Mesothelial cell of epicardium (in vitro differentiated cells): Measurements from ENCODE around the gene TACR2. TPM values are rescaled to one million over a fixed set of nuclear protein-coding genes. Genes with fewer than 3 reads are reported as not detected.
A peak's percentile ranks its signal among the peaks of the same experiment; 100 is the strongest.

Source experiments
- DNase-seq, 2 experiments: peaks; one replicate each; pipeline ENCODE4 v3.0.0; 2021; ENCODE audit warnings: low spot score in 2 of 2; ENCODE audit not compliant: unreplicated experiment in 2 of 2
- H3K27ac Mint-ChIP-seq: 2 replicates; pipeline ENCODE4 v1.8.0; 2021; ENCODE audit warnings: mixed read lengths
- H3K27me3 Mint-ChIP-seq: 2 replicates; pipeline ENCODE4 v1.8.0; 2021; ENCODE audit warnings: low read depth, mixed read lengths
- H3K36me3 Mint-ChIP-seq: 2 replicates; pipeline ENCODE4 v1.8.0; 2021; ENCODE audit warnings: mixed read lengths
- H3K4me1 Mint-ChIP-seq: 2 replicates; pipeline ENCODE4 v1.8.0; 2021; ENCODE audit warnings: mixed read lengths
- H3K4me3 Mint-ChIP-seq: 2 replicates; pipeline ENCODE4 v1.8.0; 2021; ENCODE audit warnings: mild to moderate bottlenecking, moderate library complexity, mixed read lengths
- H3K9me3 Mint-ChIP-seq: 2 replicates; pipeline ENCODE4 v1.8.0; 2021; ENCODE audit warnings: mixed read lengths
- total RNA-seq: library from RNA; stranded (reverse); gene quantifications from 3 replicates; pipeline ENCODE4 v1.2.1, GENCODE V29; 2021
- TF ChIP-seq, protein P1 (sequence below): fragments of 200-600 bp; sonication (generic); IDR thresholded peaks from one replicate; pipeline ENCODE4 v1.5.0; 2021; ENCODE audit warnings: antibody characterized with exemption; ENCODE audit not compliant: unreplicated experiment

Gene TACR2
- total RNA-seq, 1 donor from 2014 or later, result not detected

- Mint-ChIP-seq H3K27ac (no peak overlapping the region), H3K4me3 (no peak overlapping the region), H3K27me3 (no peaks in the 10 kb centered on the region), H3K36me3 (no peaks in the 10 kb centered on the region), H3K9me3 (no peaks in the 10 kb centered on the region), H3K4me1 (peaks cover 6% of the 10 kb centered on the region)
- TF ChIP-seq, protein P1, sequence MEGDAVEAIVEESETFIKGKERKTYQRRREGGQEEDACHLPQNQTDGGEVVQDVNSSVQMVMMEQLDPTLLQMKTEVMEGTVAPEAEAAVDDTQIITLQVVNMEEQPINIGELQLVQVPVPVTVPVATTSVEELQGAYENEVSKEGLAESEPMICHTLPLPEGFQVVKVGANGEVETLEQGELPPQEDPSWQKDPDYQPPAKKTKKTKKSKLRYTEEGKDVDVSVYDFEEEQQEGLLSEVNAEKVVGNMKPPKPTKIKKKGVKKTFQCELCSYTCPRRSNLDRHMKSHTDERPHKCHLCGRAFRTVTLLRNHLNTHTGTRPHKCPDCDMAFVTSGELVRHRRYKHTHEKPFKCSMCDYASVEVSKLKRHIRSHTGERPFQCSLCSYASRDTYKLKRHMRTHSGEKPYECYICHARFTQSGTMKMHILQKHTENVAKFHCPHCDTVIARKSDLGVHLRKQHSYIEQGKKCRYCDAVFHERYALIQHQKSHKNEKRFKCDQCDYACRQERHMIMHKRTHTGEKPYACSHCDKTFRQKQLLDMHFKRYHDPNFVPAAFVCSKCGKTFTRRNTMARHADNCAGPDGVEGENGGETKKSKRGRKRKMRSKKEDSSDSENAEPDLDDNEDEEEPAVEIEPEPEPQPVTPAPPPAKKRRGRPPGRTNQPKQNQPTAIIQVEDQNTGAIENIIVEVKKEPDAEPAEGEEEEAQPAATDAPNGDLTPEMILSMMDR, result no peak
- no peak for DNase-seq
These were observed 41.8 kb upstream of the TACR2 start for GRCh38 chr10:69458430-69459100.

GRCh38 chr10:69457771-69458237, 41.1 kb upstream of the TACR2 start:
- no peak for DNase-seq
- peak overlapping the region; percentile 50 for H3K27ac Mint-ChIP-seq
- no peak overlapping the region for H3K4me3 Mint-ChIP-seq
- no peaks in the 10 kb centered on the region for H3K9me3 Mint-ChIP-seq
- TF ChIP-seq, protein P1, result no peak
- no peaks in the 10 kb centered on the region for H3K36me3 Mint-ChIP-seq
- H3K4me1 Mint-ChIP-seq, result peaks cover 6% of the 10 kb centered on the region
- H3K27me3 Mint-ChIP-seq, result peaks cover 2% of the 10 kb centered on the region

DNA sequence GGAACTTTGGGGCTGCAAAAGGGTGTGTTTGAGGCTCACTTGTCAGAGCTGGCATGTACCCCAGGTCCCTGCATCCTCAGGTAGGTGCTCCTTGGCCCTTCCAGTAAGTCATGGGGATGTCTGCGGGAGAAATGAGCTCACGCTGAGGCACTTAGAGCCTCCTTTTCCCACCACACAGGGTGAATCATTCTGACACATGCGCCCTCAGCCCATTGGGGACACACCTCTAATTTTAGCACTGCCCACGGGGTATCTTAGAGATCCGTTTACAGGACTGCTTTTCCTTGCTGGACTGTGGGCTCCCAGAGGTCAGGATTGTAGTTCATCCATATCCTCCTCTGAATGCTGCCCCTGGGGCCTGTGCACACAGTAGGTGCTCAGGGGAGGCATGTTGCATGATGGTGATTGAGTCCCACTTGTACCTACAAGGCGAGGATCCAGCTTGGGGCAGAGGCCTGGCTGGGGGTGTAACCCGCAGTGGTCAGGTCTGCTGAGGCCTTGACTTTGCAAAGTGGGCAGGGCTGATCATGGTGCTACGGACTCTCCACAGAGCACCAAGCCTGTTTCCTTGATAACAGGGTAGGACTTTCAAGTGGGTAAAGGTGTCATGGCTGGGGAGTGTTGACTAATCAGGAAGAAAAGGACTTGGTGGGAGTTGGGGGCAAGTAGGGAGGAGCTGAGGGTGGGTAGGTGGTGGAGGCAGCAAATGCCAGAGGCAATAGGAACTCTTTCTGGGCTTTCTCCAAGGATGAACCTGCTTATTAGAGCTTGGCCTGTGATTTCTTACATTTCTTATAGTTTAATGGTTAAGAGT, 40.4 kb upstream of the TACR2 start:
- TF ChIP-seq, protein P1, result no peak
- H3K9me3 Mint-ChIP-seq, result no peaks in the 10 kb centered on the region
- no peak overlapping the region for H3K4me3 Mint-ChIP-seq
- peaks cover 6% of the 10 kb centered on the region for H3K4me1 Mint-ChIP-seq
- no peaks in the 10 kb centered on the region for H3K36me3 Mint-ChIP-seq
- peaks cover 6% of the 10 kb centered on the region for H3K27me3 Mint-ChIP-seq
- no peak for DNase-seq
- H3K27ac Mint-ChIP-seq, result no peak overlapping the region

- Mint-ChIP-seq H3K27ac (no peak overlapping the region), H3K36me3 (no peaks in the 10 kb centered on the region), H3K4me1 (peaks cover 11% of the 10 kb centered on the region), H3K9me3 (no peaks in the 10 kb centered on the region), H3K4me3 (no peak overlapping the region), H3K27me3 (peaks cover 8% of the 10 kb centered on the region)
- TF ChIP-seq, protein P1, result no peak
- DNase-seq, result no peak
These were observed 38.5 kb upstream of the TACR2 start for GRCh38 chr10:69455006-69455763.

GRCh38 chr10:69453795-69454194, 37.1 kb upstream of the TACR2 start:
- Mint-ChIP-seq H3K9me3 (no peaks in the 10 kb centered on the region), H3K27me3 (peaks cover 8% of the 10 kb centered on the region), H3K36me3 (no peaks in the 10 kb centered on the region), H3K4me3 (no peak overlapping the region), H3K4me1 (peaks cover 10% of the 10 kb centered on the region), H3K27ac (no peak overlapping the region)
- TF ChIP-seq, protein P1, result no peak
- no peak for DNase-seq
